Activated CD8-positive, alpha-beta memory T cell treated with anti-CD3 and anti-CD28 coated beads, Interleukin-2, amount 50 U/mL, for 24 hours (primary cell): Measurements from ENCODE around the gene MED16.
"Not testable (repeated sequence)": the region's sequence is repeated elsewhere in the genome, so short reads cannot be mapped to it uniquely, and the experiment has no call there.

Experiments used
- DNase-seq: peaks from one replicate; pipeline ENCODE4 v3.0.0-alpha.2; 2020; ENCODE audit errors: extremely low read depth

The MED16 gene

DNA sequence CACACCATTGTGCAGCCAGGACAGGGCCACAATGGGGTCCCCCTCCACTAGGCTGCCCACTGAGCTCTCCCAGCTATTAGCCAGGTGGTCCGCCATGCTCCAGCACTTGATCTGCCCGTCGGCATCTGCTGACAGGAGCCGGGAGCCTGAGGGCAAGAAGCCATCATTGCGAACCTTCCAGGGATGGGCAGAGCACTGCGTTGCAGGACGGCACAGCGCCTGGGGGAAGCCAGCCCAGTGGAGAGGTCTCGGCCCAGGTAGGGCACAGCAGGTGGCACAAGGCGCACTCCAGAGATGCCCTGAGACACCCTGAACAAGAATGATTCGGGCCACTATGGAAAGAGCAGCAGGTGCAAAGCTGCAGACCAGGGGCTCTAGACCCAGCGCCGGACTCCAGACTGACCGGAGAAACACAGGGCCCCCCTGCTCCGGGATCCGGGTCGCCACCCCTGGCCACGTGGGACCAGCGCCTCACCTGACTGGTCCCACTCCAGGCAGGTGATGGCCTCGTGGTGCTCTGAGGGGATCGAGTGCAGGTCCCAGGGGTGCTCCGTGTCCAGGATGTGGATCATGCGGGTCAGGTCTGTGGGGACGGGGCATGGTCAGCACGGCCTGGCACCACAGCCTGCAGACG lies 3.2 kb downstream of the MED16 start:
- DNase-seq = no peak

DNA sequence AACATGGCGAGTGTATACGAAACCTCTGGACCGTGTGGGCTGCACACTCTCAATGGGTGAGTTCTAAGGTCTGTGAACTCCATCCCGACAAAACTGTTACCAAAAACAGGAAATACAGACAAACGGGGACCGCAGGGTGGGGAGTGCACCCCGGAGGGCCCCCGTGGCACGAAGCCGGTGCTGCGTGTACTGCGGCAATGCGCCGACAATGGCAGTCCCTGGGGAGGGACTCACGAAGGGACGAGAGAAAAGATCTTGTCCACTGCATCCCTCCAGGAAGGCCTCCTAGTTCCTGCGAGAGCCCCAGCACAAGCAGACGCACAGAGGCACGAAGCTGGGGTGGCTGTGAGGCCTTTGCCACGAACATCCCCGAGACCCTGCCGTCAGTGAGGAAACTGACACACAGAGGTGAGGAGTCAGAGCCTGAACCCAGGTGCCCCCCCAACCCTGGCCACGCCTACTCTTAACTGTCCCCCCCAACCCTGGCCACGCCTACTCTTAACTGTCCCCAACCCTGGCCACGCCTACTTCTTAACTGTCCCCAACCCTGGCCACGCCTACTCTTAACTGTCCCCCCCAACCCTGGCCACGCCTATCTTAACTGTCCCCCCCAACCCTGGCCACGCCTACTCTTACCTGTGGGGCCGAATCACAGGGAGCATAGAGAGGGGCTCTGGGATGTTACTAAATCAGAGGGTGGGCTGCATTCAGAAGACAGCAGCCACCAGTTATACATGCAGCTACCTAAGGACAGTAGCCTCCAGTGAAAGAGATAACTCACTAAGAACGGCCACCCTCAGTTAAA lies 4.2 kb downstream of the MED16 start:
- no peak for DNase-seq

DNA sequence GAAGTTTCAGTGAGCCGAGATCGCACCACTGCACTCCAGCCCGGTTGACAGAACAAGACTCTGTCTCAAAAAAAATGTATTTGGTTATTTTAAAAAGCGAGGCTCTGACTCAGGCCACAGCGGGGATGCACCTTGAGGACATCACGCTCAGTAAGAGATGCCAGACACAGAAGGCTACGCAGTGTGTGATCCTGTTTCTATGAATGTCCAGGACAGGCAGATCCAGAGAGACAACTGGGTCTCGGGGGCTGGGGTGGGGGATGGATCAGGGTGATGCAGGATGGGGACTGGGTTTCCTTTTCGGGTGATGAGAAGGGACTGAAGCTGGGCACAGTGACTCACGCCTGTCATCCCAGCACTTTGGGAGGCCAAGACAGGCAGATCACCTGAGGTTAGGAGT lies 5.4 kb downstream of the MED16 start:
- DNase-seq = no peak

DNA sequence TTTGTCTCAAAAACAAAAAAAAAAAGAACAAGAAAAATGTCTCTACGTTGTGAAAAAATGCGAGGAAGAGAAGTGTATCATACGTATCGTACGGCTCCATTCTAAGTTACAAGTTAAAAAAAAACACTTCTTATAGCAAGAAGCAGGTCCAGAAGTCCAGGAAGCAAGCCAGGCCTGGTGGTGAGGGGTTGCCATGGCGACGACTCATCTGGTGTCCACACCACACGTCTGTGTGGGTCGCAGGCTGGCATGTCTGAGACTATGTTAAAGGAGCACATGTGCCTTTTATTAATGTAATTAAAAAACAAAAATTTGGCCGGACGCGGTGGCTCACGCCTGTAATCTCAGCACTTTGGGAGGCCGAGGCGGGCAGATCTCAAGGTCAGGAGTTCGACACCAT lies 5.9 kb downstream of the MED16 start:
- DNase-seq = no peak

DNA sequence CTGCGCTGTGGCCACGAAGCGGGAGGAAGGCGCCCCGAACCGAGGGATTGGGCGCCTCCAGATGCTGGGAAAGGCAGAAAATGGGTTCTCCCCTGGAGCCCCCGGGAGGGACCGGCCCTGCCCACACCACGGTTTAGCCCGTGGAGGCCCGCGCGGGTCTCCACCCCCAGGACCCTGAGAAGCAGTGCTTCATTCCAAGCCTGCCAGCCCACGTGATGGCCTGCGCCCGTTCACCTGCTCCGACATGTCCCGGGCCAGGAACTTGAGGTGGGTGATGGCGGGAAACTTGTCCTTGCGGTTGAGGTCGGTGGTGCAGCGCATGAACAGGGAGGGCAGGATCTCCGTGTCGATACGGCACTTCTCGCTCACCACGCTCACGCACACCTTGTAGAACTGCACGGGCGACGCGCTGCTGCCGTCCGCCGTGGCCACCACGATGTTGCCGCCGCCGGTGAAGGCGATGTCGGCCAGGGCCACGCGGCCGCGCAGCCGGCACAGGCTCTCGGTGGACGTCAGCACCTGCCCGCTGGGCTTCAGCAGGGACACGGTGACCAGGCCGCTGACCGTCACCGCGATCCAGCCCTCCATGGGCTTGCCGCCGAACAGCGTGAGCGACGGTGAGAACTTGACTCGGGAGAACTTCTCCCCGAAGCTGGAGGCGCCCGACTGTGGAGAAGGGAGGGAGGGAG lies 7.3 kb downstream of the MED16 start:
- no peak for DNase-seq

DNA sequence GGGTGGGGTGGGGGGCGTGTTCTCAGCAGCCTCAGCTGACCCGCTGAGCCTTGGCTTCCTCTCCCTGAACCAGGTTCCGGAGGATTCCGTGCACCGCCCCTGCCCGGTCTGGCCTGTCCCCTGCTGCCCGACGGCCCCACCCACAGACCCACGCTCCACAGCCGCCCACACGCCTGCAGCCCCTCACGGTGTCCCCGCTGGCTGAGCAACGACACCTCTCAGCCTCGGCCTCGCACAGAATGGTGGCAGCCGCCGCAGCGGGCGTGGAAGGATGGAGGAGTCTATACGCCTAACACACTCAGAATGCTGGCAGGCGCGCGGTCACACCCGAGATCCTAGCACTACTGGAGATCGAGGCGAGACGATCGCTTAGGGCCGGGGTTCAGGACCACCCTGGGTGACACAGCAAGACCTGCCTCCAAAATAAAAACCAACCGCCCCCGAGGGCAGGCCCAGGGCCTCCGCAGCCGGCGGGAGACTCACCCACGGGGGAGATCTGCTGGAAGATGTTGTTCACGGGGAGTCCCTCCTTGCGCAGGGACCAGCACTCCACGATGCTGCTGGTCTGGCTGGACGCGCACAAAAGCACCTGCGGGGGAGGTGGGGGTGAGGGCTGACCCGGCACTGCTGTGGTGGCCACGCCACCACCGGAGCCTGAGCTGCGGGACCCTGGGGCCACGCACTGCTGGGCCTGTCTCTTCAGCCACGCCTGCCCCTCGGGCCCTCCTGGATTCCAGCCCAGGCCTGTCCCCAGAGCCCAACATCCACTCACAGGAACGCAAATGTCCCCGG lies 8.4 kb downstream of the MED16 start:
- DNase-seq = no peak

DNA sequence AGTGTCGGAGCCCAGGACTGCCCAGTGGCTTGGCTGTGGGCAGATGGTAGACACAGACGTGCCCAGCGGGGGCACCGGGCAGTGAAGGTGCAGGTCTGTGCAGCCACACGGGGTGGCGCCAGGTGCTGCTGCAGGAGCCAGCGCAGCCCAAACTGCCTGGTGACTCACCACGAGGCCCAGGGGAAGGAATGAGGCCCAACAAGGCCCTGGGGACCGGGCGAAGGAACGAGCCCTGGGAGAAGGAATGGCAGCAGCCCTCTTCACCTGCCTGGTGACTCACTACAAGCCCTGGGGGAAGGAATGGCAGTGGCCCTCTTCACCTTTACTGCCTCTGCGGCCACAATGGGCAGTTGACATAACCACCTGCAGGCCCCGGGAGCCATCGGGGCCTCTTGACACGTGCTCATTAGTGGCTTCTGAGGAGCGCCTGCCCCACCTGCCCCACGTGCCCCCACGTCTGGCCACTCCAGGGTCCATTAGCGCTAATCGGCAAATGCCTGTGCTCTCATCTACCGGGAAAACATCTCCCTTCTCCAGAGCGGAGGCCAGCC lies 9.3 kb downstream of the MED16 start:
- DNase-seq = no peak

DNA sequence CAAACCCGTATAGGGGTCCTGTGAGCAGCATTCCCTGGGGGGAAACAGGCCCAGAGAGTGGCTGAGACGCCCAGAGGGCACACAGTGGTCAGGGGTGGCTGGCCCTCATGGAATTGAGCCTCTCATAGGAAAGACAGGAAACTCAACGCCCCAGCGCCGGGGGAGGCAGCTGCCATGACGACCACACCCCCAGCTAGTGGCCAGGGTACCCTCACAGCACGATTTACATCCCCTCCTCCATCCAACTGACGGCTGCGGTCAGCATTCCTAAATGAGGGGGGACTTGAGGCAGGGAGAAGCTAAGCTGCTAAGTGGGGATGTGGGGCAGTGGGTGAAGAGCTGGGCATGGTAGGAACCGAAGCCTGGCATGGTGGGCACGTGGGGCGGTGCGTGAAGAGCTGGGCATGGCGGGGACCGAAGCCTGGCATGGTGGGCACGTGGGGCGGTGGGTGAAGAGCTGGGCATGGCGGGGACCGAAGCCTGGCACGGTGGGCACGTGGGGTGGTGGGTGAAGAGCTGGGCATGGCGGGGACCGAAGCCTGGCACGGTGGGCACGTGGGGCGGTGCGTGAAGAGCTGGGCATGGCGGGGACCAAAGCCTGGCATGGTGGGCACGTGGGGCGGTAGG lies 10.0 kb downstream of the MED16 start:
- DNase-seq = no peak

DNA sequence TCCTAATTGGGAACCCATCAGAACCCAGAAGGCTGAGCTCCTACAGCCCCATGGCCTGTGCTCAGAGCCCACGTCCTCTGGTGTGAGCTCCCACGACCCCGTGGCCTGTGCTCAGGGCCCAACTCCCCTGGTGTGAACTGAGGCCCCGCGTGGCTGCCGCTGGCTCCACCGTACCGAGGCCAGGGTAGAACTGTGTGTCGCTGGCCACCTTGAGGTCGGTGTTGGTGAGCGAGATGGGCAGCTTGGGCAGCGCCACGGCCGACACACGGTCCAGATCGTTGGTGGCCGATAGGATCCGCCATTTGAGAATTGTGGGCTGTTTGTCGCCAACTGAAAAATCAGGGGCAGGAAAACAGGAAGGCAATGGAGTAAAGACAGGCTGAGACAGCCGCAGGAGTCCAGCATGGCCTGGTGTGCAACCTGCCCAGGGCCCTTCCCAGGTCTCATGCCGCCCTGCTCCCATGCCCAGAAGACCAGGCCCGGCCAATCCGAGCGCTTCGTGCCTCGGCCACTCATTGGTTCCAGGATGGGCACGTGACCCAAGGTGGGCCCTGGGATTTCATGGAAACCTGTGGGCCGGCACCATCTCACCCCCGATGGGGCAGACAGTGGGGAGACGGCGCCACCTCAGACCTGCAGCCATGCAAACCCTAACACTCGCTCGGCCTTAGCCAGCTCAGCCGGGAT lies 11.5 kb downstream of the MED16 start:
- no peak for DNase-seq

DNA sequence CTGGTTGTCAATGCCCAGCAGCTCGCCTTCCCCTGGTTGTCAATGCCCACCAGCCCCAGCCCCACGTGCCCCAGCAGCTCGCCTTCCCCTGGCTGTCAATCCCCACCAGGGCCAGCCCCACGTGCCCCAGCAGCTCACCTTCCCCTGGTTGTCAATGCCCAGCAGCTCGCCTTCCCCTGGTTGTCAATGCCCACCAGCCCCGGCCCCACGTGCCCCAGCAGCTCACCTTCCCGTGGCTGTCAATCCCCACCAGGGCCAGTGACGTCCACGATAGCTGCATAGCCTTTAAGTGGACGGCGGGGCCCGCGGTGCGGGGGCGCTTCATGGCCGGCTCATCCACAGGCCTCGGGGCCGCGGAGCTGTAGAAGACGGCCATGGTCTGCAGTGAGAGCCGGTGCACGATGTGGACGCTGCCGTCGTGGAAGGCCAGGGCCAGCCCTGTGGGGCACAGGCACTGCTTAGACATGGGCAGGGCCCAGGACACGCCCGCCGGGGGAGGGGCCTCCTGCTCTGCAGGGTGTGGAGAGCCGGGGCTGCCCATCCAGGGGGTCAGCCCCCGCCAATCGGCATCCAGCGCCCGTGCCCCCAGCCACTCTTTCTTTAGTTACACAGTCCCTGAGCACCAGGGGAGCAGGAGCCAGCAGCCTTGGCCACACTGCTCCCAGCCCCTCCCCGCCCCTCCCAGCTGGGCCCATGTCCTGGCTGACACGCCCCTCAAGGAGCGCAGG lies 13.1 kb downstream of the MED16 start:
- DNase-seq = no peak

DNA sequence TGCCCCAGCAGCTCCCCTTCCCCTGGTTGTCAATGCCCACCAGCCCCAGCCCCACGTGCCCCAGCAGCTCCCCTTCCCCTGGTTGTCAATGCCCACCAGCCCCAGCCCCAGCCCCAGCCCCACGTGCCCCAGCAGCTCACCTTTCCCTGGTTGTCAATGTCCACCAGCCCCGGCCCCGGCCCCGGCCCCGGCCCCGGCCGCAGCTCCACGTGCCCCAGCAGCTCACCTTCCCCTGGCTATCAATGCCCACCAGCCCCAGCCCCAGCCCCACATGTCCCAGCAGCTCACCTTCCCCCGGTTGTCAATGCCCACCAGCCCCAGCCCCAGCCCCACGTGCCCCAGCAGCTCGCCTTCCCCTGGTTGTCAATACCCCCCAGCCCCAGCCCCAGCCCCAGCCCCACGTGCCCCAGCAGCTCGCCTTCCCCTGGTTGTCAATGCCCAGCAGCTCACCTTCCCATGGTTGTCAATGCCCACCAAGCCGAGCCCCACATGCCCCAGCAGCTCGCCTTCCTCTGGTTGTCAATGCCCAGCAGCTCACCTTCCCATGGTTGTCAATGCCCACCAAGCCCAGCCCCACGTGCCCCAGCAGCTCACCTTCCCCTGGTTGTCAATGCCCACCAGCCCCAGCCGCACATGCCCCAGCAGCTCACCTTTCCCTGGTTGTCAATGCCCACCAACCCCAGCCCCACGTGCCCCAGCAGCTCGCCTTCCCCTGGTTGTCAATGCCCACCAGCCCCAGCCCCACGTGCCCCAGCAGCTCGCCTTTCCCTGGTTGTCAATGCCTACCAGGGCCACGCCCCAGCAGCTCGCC lies 14.0 kb downstream of the MED16 start:
- DNase-seq = not testable (repeated sequence)

DNA sequence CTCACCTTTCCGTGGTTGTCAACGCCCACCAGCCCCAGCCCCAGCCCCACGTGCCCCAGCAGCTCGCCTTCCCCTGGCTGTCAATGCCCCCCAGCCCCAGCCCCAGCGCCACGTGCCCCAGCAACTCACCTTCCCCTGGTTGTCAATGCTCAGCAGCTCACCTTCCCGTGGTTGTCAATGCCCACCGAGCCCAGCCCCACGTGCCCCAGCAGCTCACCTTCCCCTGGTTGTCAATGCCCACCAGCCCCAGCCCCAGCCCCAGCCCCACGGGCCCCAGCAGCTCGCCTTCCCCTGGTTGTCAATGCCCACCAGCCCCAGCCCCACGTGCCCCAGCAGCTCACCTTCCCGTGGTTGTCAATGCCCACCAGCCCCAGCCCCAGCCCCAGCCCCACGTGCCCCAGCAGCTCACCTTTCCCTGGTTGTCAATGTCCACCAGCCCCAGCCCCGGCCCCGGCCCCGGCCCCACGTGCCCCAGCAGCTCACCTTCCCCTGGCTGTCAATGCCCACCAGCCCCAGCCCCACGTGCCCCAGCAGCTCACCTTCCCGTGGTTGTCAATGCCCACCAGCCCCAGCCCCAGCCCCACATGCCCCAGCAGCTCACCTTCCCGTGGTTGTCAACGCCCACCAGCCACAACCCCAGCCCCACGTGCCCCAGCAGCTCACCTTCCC lies 14.9 kb downstream of the MED16 start:
- not testable (repeated sequence) for DNase-seq

DNA sequence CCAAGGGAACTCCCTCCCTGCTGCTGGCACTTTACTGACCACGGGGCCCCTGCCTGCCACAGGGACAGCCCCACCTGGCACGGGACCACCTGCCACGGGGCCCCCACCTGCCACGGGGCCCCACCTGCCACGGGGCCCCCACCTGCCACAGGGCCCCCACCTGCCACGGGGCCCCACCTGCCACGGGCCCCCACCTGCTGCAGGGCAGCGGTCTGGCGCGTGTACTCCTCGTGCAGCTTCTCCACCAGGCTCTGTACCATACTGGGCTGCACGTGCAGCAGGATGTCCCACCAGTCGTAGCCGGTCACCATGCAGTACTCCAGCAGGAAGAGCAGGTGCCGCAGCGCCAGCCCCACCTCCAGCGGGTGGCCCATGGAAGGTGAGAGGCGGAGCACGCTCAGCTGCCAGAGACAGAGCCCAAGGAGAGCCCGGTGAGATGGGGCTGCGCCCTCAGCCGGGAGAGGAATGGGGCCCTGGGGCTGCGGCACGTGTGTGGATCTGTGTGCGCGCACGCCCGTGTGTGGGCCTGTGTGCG lies 16.1 kb downstream of the MED16 start:
- DNase-seq = no peak

DNA sequence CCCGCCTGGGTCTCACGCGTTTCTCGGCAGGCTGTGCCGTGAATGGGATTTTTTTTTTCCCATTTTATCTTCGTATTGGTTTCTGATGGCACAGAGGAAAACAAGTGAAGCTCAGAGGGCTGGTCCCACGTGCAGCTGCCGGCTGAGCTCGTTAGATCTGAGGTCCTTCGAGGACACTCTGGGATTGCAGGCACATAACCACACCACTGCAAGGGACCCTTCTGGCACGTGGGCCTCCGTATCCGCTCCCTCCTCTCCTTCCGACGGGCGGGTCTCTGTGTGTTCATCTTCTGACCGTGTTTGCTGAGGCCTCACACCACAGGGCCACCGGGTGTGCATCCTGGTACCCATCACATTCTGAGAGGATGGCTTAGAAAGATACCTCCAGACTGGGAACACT lies 16.9 kb downstream of the MED16 start:
- no peak for DNase-seq

DNA sequence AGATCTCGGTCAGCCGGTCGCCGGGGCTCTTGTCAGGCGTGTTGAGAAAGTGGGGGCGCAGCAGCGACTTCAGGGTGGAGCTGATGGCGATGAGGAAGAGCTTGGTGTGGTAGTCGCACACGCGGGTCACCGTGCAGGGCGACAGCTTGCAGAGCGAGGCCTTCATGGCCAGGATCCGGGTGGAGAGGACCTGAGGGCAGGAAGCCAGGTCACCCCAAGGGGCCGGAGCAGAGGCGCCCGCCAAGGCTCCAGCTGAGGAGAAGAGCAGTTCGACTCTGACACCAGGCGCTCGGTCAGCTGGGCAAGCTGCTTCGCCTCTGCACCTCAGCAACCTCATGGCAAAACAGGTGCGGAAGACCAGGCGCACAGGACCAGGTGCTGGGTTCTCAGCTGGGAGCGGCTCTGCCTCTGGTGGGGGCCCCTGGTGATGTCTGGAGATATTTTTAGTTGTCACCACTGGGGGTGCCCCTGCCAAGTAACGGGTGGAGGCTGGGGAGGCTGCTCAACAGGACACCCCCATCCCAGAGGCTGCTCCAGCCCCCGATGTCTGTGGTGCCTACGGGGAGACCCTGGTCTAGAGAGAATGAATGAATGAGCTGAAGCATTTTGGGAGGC lies 17.6 kb downstream of the MED16 start:
- no peak for DNase-seq

DNA sequence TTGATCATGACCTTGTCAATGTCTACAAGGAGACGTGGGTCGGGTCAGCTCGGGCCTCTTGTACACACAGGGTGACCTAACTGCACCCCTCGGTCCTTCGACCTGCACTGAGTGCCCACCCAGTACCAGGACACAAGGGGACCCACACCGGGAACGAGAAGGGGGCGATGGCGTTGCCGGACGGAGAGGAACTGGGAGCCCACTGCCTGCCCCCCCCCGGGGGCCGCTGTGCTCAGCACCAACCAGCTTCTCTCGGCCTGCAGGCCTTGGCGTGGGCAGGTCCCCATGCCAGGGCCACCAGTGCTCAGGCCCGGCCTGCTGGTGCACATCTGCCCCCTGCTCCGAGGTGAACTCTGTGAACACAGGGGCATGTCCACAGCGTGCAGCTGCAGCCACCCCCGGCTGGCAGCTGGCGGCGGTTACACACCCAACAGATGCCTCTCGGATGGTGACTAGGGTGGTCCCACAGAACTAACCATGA lies 19.4 kb downstream of the MED16 start:
- no peak for DNase-seq

DNA sequence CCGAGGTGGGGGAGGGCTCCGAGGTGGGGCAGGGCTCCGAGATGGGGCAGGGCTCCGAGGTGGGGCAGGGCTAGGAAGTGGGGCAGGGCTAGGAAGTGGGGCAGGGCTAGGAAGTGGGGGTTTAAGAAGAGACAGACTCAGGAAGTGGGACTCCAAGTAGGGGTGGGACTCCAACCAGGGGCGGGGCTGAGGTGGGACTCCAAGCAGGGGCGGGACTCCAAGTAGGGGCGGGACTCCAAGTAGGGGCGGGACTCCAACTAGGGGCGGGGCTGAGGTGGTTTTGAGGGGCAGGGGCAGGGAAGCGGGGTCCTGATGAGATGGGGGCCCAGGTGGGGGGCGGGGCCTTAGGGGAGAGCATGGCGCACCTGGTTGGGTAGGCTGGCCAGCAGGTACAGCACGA lies 19.9 kb downstream of the MED16 start:
- DNase-seq = no peak
